ENCODE measurements around the gene FLAD1.

Gene FLAD1

DNA sequence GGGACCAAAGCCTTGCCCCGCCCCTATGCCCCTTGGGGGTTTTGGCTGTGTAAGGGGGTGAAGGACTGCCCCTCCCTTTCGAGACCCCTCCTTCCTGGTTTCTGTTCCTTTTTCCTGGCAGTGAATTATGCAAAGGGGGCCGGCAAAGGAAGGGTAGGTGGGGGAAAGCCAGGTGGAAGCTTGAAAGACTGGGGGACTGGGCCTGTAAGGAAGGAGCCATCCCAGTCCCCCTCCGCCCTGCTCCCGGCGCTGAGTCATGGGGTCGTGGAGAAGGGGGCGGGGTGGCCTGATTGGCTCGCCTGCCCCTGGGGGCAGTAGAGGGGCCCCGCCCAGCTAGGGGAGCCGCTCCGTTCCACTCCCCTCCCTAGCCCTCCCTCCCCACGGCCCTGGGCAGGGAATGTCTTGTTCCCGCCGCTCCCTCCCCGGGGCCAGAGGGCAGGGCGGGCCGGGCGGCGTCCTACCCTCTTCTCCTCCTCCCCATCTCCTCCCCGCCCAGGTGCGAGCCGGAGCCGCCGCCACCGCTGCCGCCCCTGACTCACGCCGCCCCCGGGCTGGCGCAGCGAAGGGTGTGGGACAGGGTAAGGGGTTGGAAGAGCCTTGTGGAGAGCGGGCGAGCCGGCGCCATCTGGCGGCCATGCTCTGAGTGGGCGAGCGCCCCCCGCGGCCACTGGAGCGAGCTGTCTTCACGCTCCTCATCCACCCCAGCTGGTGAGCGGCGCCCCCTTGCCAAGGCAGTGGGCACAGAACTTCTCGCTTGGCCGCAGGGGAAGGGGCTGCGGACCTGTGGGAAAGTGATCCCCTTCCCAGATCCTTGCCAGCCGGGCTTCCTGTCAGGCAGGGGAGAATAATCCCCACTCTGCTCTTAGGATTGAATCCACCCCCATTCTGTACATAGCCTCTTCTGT is 34.1 kb downstream of the FLAD1 start:
- DNase-seq (ENCODE audit: low read depth): peak; percentile 82

GRCh38 chr1:155017946-155018316 is 34.8 kb downstream of the FLAD1 start:
- DNase-seq (ENCODE audit: low read depth): no peak

DNA sequence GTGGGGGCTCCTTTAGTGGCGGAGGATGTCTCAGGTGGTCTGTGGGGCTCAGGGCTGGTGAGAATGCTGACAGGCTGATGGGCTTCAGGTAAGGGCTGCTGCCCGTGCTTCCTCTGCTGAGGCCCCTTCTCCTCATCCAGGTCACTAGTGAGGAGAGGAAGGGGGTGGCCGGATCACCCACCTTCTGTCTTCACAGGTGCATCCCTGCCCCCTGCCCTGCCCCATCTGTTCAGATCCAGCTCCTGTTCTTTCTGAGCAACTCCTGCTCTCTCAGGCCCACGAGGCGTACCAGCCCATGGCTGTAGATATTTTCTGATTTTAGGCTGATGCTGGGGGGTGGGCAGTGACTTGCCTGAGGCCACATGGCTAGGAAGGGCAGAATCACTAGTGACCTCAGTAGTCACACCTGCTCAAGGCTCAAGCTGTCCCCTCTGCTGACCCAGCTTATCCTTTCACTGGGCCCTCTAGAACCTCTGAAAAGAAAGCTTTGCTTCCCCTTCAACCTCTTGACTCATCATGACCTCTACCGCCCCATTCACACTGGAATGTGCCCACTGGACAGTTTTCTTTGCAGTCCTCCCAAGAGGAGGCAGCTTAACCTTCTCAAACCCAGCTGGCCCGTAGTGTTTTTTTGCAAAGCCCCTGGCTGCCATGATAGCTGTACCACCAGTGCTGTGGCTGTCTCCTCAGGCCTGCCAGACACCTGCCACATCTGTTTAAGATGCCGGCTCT is 35.6 kb downstream of the FLAD1 start:
- no peak for DNase-seq (ENCODE audit: low read depth)

- no peak for DNase-seq (ENCODE audit: low read depth)
These were observed 36.5 kb downstream of the FLAD1 start for GRCh38 chr1:155019377-155020245.

GRCh38 chr1:155022136-155022926 is 39.2 kb downstream of the FLAD1 start:
- DNase-seq (ENCODE audit: low read depth): no peak

DNA sequence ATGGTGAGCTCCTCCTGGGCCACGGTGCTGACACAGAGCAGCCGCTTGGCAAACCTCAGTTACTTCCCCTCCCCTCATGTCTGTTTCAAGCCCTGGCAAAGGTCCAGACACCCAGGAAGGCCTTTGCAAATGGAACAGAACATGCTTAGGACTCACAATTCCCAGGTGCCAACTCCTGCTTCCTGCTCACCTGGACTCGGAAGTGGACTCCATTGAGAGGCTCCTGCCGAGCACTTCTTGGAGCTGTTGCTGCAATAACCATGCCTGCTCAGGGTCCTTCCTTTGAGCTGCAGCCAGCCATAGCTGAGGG is 39.7 kb downstream of the FLAD1 start:
- no peak for DNase-seq (ENCODE audit: low read depth)

DNA sequence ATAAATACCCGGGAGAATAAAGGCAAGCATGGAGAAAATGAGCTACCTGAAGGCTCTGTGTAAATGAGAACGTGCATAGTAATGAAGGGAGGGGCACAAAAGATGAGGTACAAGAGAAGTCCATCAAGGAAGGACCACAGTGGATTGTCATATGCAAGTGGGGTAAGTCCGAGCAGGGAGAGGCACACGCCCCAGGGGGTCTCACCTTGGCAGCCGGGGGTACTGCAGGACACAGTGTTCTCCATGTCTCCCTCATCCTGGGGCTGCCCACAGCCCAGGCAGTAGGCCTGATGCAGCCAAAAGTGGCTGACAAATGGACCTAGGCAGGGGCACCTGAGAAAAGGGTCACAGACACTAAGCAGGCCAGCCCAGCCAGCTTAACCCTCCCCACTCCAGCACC is 40.5 kb downstream of the FLAD1 start:
- DNase-seq (ENCODE audit: low read depth): no peak

DNA sequence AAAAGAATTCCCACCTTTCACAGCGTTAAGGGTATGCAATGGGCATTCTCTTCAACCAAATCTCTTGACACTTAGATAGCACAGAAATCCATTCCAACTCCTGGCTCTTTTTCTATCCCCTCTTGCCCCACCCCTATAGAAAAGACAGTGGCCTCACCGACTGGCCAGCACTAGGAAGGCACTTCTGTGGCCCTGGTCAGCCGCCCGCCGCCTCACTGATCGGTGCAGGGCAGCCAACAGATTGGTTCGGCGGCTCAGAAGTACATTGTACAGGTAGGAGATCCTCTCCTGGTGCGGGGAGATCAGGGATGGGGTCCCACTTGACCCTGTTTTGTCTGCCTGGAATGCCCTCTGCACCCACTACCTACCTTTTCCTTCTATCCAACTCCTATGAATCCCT is 41.2 kb downstream of the FLAD1 start:
- DNase-seq (ENCODE audit: low read depth): no peak

DNA sequence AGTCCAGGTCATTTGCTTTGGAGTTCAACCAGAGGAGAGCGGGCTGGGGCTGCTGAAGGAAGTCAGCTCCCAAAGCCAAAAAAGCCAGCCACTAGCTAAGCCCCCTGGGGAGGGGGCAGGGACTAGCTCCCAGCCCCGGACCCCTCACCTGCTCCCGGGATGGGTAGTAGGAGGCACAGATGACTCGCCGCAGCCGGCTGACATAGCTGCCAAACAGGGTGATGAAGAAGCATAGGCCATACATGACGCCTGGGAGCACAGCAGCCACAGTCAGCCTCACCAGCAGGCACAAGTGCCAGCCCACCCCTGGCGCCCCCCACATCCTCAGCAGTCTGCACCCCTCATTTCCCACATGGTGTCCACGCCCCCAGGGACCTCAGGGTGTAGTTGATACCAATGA is 43.0 kb downstream of the FLAD1 start:
- DNase-seq (ENCODE audit: low read depth): no peak

- DNase-seq (ENCODE audit: low read depth): no peak
These were observed 43.4 kb downstream of the FLAD1 start for GRCh38 chr1:155026588-155026987.

GRCh38 chr1:155029513-155030242 is 46.5 kb downstream of the FLAD1 start:
- no peak for DNase-seq (ENCODE audit: low read depth)

DNA sequence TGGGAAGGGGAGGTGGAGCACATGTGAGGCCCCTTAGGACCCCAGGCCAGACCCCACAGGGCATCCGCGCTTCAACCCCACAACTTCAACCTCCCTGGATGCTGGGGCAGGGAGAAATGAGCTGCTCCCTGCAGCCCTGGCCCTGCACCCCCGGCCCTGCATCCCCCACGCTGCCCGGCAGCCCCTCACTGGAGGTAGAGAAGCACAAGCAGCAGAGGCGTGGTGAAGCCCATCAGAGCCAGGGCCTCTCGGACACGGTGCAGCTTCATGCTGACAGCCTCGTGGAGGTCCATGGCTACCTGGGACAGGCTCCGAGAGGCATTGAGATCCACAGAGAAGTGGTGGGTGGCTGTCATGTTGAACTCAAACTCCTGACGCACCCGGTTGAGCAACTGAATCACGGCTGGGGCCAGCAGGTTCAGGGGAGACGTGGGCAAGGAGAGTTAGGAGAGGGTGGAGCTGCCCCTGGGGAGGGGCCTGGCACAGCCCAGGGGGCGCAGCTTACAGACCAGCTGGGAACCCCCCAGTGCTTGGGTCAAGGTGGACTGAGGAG is 47.2 kb downstream of the FLAD1 start:
- DNase-seq (ENCODE audit: low read depth): no peak

DNA sequence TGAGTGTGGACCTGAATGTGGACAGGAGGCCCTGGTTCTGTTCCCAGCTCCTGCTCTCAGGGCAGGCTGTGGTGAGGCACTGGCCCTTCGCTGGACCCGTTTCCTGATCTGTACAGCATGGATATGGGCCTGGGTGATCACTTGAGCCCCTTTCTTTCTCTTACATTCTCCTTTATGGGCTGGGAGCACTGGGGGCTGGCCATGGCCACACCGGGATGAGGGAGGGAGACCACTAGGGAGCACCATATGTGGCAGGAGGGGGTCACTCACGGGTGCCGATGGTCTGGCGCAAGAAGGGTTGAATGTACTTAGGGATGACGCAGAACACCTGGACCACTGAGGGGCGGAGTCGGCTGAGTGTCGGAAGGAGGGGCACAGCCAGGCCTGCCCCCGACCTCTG is 47.8 kb downstream of the FLAD1 start:
- no peak for DNase-seq (ENCODE audit: low read depth)

GRCh38 chr1:155032886-155033285 is 49.7 kb downstream of the FLAD1 start:
- no peak for DNase-seq (ENCODE audit: low read depth)

DNA sequence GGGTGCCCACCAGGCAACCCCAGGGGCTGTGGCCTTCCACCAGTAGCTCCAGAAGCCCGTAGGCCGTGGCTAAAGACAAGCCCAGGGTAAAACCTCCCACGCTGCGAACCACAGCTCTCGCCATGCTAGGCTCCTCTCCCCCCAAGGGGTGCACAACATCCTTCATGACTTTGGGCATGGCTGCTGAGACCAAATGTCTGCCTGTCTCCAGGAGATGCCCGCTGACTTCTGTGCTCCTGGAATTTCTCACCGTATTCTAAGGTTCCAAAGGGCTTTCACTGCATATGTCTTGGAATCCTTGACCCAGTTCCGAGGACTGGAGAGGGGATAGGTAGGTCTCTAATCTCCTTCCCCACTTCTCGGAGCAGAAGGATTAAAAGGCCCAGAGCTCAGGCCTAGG is 50.4 kb downstream of the FLAD1 start, which contains the start of the genes DCST1 and DCST2:
Gene DCST1 (plus strand): TSS at position 301 of the 400 bp plus-strand sequence. CDS start 213 bp downstream, outside the sequence.
Gene DCST2 (minus strand): TSS at position 258 of the 400 bp plus-strand sequence. CDS start 80 bp downstream, at position 178.
- no peak for DNase-seq (ENCODE audit: low read depth)

DNA sequence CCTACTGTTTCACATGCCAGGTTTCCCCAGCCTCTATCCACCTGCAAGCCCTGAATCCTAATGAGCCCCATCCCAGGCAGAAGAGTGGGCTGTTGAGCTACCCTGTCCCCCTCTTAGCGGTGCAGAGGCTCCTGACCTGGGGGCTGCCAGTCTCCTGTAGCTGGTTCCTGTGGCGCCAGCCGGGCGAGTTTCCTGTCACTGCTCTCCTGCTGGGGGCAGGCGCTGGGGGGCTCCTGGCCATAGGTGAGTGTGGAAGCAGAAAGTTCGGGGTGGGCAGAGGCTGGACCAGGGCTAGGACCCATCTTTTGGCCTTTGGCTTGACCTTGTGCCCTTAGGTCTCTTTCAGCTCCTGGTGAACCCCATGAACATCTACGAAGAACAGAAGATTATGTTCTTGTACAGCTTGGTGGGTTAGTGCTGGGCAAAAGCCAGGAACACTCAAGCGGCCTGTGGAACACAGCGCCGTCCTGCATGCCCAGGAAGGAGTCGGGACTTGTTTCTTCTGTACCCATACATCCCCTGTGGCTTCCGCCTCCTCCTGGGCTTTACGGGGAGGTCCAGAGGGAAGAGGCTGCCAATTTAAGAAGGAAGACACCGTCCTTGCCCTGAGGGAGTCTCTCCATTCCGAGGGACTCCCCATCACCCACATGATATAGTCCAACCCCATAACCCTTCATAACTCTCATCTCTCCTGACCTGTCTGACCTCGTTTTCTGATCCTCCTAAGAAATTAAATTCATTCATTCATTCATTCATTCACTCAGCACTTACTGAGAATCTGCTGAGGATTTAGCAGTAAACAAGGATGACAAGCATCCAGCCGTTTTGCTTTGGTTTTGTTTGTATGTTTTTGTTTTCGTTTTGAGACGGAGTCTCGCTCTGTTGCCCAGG is 51.4 kb downstream of the FLAD1 start:
- DNase-seq (ENCODE audit: low read depth): no peak

DNA sequence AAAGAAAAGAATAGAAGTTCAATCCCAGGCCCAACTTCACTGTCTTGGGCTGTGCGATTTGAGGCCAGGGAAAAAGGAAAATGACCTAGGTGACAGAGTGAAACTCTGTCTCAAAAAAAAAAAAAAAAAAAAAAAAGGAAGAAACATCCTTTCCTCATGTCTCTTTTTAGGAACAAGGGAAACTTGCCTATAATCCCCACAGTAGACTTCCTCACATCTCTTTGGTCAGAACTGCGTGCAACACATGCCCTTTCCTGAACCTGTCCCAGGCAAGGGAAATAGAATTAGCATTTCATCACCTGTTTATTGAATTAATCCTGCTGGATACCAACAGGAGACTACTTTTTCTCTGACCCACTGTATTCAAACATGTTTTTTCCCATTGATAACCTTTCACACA is 52.8 kb downstream of the FLAD1 start:
- no peak for DNase-seq (ENCODE audit: low read depth)

DNA sequence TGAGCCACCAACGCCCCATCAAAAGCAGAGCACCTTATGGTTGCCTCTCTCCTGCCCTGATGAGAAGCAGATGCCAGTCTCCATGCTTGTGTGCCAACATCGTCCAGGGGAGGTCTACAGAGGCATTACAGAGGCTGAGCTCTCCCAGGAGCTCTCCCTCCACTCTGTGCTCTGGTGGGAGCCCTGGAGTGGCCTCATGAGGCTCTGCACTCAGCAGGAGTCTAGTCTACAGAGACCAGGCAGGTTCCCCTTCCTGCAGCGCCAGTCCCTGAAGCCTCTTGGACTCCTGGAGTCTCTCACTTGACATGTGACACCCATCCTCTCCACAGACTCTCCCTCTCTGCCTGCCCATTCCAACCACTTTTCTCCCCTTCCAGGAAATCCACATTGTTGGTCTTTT is 53.9 kb downstream of the FLAD1 start:
- DNase-seq (ENCODE audit: low read depth): no peak

DNA sequence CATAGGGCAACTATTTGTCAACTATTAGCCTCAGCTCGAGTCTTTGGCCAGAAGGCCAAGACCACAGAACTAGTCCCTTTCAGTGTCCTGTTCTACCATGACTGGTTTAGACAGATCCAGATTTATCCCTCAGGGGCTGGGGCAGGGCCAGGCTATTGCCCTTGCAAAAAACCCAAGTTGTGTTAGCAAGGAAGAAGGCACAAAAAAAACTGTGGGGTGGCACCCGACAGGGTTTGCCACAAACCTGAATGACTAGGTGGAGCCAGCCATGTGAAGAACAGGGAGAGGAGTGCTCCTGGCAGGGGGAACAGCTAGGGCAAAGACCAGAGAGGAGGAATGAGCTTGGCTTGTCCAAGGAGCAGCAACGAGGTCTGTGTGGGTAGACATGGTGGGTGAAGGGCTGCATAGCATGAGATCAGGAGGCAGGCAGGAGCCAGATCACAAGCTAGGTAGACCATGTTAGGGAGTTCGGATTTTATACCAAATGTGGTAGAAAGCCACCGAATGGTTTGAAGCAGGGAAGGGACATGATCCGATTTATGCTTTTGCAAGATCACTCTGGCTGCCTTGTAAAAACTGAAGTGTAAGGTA is 54.8 kb downstream of the FLAD1 start:
- no peak for DNase-seq (ENCODE audit: low read depth)
